Activated B cell treated with CpG ODN at 0.5 μM for 24 hours (primary cell): ENCODE results near the gene ZRANB3. TPM values are rescaled to one million over a fixed set of nuclear protein-coding genes. Genes with fewer than 3 reads are reported as not detected.

ENCODE experiments used
- ATAC-seq: fragments of 200-7000 bp; cut with Tn5 transposase; one replicate; pipeline ENCODE4 v1.10.0; 2021; ENCODE audit warnings: low read depth, mild to moderate bottlenecking, moderate library complexity
- CTCF ChIA-PET: fragments of 350-600 bp; sonication (Branson Sonifier 250); formaldehyde crosslinking; loops from one replicate; lab custom pipeline; 2021; ENCODE audit warnings: antibody characterized with exemption; lab: Charles Lee
- POLR2A ChIA-PET: fragments of 350-600 bp; sonication (Branson Sonifier 250); formaldehyde crosslinking; loops from one replicate; lab custom pipeline; 2021; ENCODE audit warnings: antibody characterized with exemption; lab: Charles Lee
- DNase-seq: peaks from one replicate; pipeline ENCODE4 v3.0.0; 2022
- H3K27ac Mint-ChIP-seq: one replicate; pipeline ENCODE4 v1.8.0; 2020; ENCODE audit warnings: mixed read lengths
- H3K27me3 Mint-ChIP-seq: one replicate; pipeline ENCODE4 v1.8.0; 2021; ENCODE audit warnings: mixed read lengths
- H3K36me3 Mint-ChIP-seq: one replicate; pipeline ENCODE4 v1.8.0; 2021; ENCODE audit warnings: low read depth, mixed read lengths
- H3K4me1 Mint-ChIP-seq: one replicate; pipeline ENCODE4 v1.8.0; 2021; ENCODE audit warnings: mixed read lengths
- H3K4me3 Mint-ChIP-seq: one replicate; pipeline ENCODE4 v1.8.0; 2020; ENCODE audit warnings: mild to moderate bottlenecking, mixed read lengths
- H3K9me3 Mint-ChIP-seq: one replicate; pipeline ENCODE4 v1.8.0; 2020; ENCODE audit warnings: mixed read lengths
- intact Hi-C: fragments of 100-400 bp; cut with micrococcal nuclease; formaldehyde crosslinking; loops from one replicate; pipeline ENCODE4 v1.15.1; 2024
- total RNA-seq: library from RNA; stranded (reverse); gene quantifications from 2 replicates; pipeline ENCODE4 v1.2.3, GENCODE V29; 2022
- TF ChIP-seq, protein P1 (sequence below): fragments of 200-600 bp; IDR thresholded peaks from one replicate; pipeline ENCODE4 v1.8.0; 2022; ENCODE audit warnings: antibody characterized with exemption, mild to moderate bottlenecking

The ZRANB3 gene
- total RNA-seq, 1 donor from 2014 or later, result 14.4 TPM

DNA sequence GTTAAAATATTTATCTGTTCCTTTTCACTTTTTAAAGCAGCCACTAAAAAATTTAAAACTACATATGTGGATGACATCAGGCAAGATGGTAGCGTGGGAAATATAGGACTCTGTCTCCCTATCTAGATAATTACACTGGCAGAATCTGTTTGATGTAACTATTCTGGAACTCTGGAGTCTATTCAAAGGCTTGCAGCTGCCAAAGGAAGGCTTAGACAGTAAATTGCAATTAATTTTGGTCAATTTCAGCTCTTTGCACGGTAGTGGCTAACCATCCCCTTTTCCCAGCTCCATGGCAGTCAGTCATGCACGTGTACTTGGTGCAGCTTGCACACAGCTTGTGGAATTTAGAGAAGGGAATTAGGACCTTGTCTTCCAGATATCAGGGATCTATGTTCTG is 343.7 kb downstream of the ZRANB3 start:
- POLR2A ChIA-PET, result no interaction called here
- CTCF ChIA-PET, result no interaction called here
- TF ChIP-seq, protein P1, sequence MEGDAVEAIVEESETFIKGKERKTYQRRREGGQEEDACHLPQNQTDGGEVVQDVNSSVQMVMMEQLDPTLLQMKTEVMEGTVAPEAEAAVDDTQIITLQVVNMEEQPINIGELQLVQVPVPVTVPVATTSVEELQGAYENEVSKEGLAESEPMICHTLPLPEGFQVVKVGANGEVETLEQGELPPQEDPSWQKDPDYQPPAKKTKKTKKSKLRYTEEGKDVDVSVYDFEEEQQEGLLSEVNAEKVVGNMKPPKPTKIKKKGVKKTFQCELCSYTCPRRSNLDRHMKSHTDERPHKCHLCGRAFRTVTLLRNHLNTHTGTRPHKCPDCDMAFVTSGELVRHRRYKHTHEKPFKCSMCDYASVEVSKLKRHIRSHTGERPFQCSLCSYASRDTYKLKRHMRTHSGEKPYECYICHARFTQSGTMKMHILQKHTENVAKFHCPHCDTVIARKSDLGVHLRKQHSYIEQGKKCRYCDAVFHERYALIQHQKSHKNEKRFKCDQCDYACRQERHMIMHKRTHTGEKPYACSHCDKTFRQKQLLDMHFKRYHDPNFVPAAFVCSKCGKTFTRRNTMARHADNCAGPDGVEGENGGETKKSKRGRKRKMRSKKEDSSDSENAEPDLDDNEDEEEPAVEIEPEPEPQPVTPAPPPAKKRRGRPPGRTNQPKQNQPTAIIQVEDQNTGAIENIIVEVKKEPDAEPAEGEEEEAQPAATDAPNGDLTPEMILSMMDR, result no peak
- peaks cover 13% of the 10 kb centered on the region for H3K36me3 Mint-ChIP-seq
- H3K27me3 Mint-ChIP-seq, result no peaks in the 10 kb centered on the region
- DNase-seq (no peak), ATAC-seq (no peak)
- H3K27ac Mint-ChIP-seq, result no peak overlapping the region
- no peaks in the 10 kb centered on the region for H3K4me1 Mint-ChIP-seq
- H3K9me3 Mint-ChIP-seq, result peaks cover 20% of the 10 kb centered on the region
- intact Hi-C loops, result no loop called here
- H3K4me3 Mint-ChIP-seq, result no peak overlapping the region

DNA sequence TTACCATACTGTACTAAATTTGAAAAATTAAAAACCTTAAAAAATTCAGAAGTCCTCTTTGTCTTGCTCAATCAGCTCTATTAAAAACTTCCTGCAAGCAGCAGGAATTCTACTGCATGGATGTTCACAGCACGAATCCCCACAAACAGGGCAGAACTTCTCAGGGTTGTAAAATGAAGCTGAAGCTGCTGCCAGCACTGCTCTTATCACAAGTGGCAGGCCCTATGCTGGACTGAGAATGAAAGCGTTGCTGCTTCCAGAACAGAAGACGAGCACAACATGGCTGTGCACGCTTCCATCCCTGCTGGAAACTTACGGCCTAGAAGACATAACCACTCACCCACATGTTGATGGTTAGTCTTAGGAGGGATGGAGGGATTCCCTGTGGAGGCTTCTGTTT is 345.0 kb downstream of the ZRANB3 start:
- DNase-seq (no peak), ATAC-seq (no peak)
- Mint-ChIP-seq H3K27ac (no peak overlapping the region), H3K27me3 (no peaks in the 10 kb centered on the region), H3K4me3 (no peak overlapping the region), H3K36me3 (peaks cover 15% of the 10 kb centered on the region), H3K9me3 (peaks cover 18% of the 10 kb centered on the region), H3K4me1 (no peaks in the 10 kb centered on the region)
- intact Hi-C loops, result no loop called here
- POLR2A ChIA-PET, result no interaction called here
- TF ChIP-seq, protein P1, result no peak
- CTCF ChIA-PET, result no interaction called here

DNA sequence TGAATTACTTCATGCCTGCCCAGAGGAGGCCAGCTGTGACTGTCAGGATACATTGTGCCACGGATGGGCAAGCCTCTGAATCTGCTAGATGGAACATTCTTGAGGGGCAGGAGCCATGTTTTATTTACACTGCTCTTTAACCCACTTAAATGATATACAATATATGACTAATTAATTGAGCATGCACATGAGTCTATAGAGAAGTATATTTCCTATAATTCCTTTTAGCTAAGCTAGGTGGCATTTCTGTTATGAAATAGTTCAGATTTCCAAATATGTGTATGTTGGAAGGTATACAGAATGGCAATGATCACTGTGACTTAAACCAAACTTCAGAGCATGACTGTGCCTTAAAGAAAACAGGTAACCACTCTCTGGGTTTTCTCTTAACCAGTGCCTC is 347.2 kb downstream of the ZRANB3 start:
- CTCF ChIA-PET, result no interaction called here
- POLR2A ChIA-PET, result no interaction called here
- ATAC-seq (no peak), DNase-seq (no peak)
- intact Hi-C loops, result no loop called here
- H3K9me3 Mint-ChIP-seq, result peaks cover 4% of the 10 kb centered on the region
- no peaks in the 10 kb centered on the region for H3K27me3 Mint-ChIP-seq
- no peaks in the 10 kb centered on the region for H3K4me1 Mint-ChIP-seq
- no peak overlapping the region for H3K4me3 Mint-ChIP-seq
- TF ChIP-seq, protein P1, result no peak
- H3K36me3 Mint-ChIP-seq, result peaks cover 11% of the 10 kb centered on the region
- no peak overlapping the region for H3K27ac Mint-ChIP-seq

DNA sequence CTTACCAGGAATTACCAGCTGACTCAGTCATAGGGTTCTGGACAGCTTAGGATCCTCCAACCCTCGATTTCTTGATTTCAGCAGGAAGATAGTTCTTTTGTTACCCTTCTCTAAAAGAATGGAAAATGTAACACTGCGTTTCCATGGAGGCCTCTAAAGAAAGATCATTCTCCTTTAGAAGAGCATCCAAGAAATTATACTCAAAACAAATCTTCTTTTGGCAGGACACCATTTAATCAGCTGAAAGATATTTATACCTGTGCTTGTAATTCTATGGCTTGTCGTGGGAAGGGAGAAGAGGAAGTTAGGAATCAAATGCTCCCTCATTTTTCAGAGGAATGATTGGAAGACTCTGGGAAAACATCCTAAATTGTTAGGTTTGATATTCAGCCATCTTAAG is 348.4 kb downstream of the ZRANB3 start:
- TF ChIP-seq, protein P1, result no peak

DNA sequence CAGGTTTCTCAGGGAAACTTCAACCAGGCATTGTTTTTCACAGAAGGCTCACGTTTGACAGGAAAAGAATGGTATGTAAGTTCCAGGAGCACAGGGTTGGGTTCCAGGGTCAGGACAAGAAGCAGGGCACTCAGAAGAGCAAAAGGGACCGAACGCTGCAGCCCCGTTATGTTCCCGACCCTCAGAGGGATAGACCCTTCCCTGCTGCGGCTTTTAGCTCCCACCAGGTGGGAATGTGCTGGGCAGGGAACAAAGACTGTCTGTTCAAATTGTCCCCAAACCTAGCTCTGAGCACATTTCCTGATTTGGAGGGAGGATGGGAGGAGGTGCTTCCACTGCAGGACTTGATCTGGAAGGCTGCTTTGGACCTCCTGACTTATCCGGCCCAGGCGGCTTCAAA is 348.8 kb downstream of the ZRANB3 start:
- H3K27me3 Mint-ChIP-seq, result no peaks in the 10 kb centered on the region
- ATAC-seq (no peak), DNase-seq (no peak)
- H3K4me1 Mint-ChIP-seq, result no peaks in the 10 kb centered on the region
- peaks cover 24% of the 10 kb centered on the region for H3K36me3 Mint-ChIP-seq
- intact Hi-C loops, result no loop called here
- TF ChIP-seq, protein P1, result no peak
- ChIA-PET CTCF (no interaction called here), POLR2A (no interaction called here)
- H3K4me3 Mint-ChIP-seq, result no peak overlapping the region
- H3K27ac Mint-ChIP-seq, result no peak overlapping the region
- peaks cover 3% of the 10 kb centered on the region for H3K9me3 Mint-ChIP-seq

More for the DNA sequence above, 348.4 kb downstream of the ZRANB3 start:
- peaks cover 19% of the 10 kb centered on the region for H3K36me3 Mint-ChIP-seq
- H3K27me3 Mint-ChIP-seq, result no peaks in the 10 kb centered on the region
- H3K4me1 Mint-ChIP-seq, result no peaks in the 10 kb centered on the region
- no peak overlapping the region for H3K27ac Mint-ChIP-seq
- ChIA-PET POLR2A (no interaction called here), CTCF (no interaction called here)
- H3K4me3 Mint-ChIP-seq, result no peak overlapping the region
- H3K9me3 Mint-ChIP-seq, result peaks cover 2% of the 10 kb centered on the region
- no peak for ATAC-seq
- no peak for DNase-seq
- intact Hi-C loops, result no loop called here
